NCI-H226 (cell line): Measurements from ENCODE around the gene HNRNPA1L2.
"Not testable (repeated sequence)": the region's sequence is repeated elsewhere in the genome, so short reads cannot be mapped to it uniquely, and the experiment has no call there.

Experiments
- DNase-seq: peaks from one replicate; pipeline ENCODE4 v3.0.0-alpha.2; 2015

The HNRNPA1L2 gene

GRCh38 chr13:52650731-52651130 is 8.5 kb downstream of the HNRNPA1L2 start:
- no peak for DNase-seq

GRCh38 chr13:52651897-52652195 is 9.6 kb downstream of the HNRNPA1L2 start:
- DNase-seq = no peak

- peak; percentile 99 for DNase-seq
Observed at GRCh38 chr13:52652196-52652979, 10.2 kb downstream of the HNRNPA1L2 start, which contains the start of gene SUGT1. Gene SUGT1, plus strand, starts transcription at chr13:52652836. Its CDS starts 85 bp downstream, at chr13:52652921.

GRCh38 chr13:52652980-52653303 is 10.7 kb downstream of the HNRNPA1L2 start:
- no peak for DNase-seq

- no peak for DNase-seq
Observed at GRCh38 chr13:52659340-52659739, 17.1 kb downstream of the HNRNPA1L2 start.

DNA sequence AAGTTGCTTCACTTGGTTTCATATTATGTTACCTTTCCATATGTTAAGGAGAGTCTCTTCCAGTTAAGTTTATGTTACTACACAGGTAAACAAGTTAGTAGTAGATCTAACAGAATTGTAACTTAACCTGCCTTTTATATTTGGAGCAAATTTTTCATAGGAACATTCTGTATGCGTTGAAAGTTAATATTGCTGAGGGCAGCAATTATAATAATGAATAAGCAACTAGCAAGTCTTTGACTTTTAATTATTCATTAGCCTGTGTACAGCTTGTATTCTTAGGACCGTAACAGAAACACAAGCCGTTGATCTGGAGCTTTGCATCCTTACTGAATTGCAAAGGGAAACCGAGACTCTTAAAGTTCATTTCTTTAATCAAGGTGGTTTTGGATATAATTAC is 22.0 kb downstream of the HNRNPA1L2 start:
- no peak for DNase-seq

- no peak for DNase-seq
Observed at GRCh38 chr13:52665325-52665724, 23.1 kb downstream of the HNRNPA1L2 start.

- DNase-seq = no peak
Observed at GRCh38 chr13:52669677-52670076, 27.4 kb downstream of the HNRNPA1L2 start.

GRCh38 chr13:52670726-52671125 is 28.5 kb downstream of the HNRNPA1L2 start:
- DNase-seq = no peak

DNA sequence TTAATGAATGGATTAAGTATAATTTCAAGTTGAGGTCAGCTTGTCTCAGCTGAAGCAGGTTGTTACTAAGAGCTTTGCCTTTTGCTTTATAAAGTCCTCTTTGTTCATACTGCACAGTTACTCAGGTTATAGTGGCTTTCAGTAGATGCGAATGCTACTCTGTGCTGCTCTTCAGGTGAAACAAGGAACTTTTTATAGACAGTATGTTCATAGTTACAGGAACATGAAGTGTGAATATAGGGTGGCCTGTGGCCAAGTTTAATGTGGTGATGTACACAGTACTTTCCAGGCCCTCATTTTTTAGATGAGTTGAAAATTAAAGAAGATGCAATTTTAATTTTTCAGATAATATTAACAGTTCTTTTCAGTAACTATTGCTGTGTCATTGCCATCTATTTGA is 31.2 kb downstream of the HNRNPA1L2 start:
- DNase-seq = no peak

DNA sequence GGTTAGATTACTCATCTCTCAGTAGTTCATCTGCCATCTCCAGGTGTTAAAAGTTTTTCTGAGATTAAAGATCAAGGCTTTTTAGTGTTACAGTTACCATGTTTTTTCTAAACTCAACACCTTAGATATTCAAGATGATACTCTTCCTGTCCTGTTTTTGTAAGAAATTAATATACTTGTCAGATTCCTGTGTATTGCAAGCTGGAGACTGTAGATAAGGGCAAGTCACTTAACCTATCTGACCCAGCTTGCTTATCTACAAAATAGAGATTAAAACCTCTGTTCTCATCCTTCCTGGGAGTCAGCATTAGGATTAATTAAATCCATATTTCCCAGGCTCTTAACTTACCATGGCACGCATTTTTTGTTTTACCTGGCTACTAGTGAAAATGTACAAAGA is 35.6 kb downstream of the HNRNPA1L2 start:
- DNase-seq = no peak

DNA sequence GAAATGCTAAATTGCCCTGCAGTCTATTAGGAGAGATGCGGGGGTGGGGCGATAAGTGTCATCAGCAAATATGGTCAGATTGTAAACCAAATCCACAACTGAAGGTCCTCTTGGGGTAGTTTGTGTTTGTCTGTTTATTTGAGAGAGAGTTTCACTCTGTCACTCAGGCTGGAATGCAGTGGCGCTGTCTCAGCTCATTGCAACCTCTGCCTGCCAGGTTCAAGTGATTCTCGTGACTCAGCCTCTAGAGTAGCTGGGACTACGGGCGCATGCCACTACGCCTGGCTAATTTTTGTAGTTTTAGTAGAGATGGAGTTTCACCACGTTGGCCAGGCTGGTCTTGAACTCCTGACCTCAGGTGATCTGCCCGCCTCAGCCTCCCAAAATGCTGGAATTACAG is 43.6 kb downstream of the HNRNPA1L2 start:
- DNase-seq = not testable (repeated sequence)

GRCh38 chr13:52686376-52686775 is 44.1 kb downstream of the HNRNPA1L2 start:
- no peak for DNase-seq
